ENCODE results near the gene GPALPP1. TPM values are rescaled to one million over a fixed set of nuclear protein-coding genes. Genes with fewer than 3 reads are reported as not detected.
"Not testable (repeated sequence)": the region's sequence is repeated elsewhere in the genome, so short reads cannot be mapped to it uniquely, and the experiment has no call there.

The GPALPP1 gene
- total RNA-seq, 1 donor from 2014 or later: 15.3 TPM

DNA sequence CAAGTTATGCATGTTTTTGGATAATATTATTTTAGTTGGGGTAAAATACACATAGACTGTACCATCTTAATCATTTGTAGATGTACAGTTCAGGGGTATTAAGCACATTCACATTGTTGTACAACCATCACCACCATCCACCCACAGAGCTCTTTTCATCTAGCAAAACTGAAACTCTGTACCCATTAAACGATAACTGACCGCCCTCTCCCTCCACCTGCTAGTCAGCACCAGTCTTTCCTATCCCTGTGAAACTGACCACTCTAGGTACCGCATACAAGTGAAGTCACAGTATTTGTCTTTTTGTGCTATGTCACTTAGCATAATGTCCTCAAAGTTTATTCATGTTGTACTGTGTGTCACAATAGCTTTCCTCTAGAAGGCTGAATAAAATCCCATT, 70.7 kb downstream of the GPALPP1 start:
- DNase-seq (ENCODE audit: low spot score): no peak

DNA sequence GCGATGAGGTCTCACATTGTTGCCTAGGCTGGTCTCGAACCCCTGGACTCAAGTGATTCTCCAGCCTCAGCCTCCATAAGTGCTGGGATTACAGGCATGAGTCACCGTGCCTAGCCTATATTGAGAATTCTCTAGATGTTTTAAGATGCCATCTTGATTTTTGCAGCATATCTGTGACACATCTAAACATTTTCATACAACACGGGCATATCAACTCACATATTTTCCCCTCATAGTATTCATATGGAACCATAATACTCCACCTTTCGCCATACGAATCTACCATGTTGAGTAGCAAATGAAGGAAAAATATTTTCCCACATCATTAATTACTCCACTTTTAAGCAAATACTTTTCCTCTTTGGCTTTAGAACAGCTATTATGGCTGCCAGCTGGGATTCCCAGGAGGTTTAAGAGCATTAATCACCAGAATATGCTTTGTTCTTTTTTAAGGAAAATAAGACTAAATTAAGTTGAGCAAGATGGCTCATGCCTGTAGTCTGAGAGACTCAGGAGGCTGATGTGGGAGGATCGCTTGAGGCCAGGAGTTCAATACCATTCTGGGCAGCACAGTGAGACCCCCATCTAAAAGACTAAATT, 74.0 kb downstream of the GPALPP1 start:
- DNase-seq (ENCODE audit: low spot score): no peak

GRCh38 chr13:45063889-45064288, 74.6 kb downstream of the GPALPP1 start:
- not testable (repeated sequence) for DNase-seq (ENCODE audit: low spot score)

GRCh38 chr13:45064889-45065288, 75.6 kb downstream of the GPALPP1 start:
- DNase-seq (ENCODE audit: low spot score): no peak

DNA sequence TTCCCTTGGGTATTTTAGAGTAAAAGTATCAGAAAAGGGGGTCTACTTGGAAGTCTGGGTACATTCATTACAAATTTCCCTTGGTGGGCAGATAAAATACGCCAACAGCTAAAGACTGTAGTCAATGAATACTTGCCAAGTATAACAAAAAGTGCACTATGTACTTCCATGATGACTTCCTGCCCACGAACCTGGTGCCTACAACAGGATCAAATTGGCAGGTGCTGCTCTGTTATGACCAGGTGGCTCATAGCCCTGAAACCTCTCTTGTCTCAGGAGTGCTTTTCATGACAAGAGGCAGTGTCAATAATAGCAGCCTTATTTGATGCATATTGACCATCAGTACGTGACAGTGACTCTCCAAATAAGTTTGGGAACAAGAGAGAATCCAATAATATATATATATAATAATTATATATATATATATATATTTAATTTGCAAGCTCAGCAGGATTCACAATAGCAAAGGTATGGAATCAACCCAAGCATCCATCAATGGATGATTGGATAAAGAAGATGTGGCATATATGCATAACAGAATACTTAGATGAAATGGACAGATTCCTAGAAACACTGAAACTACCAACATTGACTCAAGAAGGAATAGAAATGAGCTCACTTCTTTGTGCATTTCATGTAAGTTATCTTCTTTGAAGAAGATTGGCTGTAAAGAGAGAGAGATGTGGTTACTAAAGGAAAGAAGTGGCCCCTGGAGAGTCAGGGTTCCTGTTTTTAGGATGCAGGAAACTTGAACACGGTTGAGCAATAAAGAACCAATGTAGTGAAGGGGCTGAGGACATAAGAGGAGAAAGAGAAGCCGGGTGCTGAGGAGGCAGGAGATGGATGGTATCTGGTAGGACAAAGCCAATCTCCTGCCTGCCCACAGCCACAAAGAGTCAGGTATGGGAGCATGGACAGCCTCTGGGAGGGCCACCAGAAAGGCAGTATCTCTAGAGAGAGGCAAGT, 79.0 kb downstream of the GPALPP1 start:
- no peak for DNase-seq (ENCODE audit: low spot score)

DNA sequence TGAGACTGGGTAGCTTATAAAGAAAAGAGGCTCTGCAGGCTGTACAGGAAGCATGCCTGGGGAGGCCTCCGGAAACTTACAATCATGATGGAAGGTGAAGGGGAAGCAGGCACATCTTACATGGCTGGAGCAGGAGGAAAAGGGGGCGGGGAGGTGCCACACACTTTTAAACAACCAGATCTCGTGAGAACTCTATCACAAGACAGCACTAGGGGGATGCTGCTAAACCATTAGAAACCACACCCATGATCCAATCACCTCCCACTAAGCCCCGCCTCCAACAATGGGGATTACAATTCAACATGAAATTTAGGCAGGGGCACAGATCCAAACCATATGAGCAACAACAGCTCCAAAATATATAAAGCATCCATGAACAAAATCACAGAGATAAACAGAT, 84.5 kb downstream of the GPALPP1 start:
- no peak for DNase-seq (ENCODE audit: low spot score)

DNA sequence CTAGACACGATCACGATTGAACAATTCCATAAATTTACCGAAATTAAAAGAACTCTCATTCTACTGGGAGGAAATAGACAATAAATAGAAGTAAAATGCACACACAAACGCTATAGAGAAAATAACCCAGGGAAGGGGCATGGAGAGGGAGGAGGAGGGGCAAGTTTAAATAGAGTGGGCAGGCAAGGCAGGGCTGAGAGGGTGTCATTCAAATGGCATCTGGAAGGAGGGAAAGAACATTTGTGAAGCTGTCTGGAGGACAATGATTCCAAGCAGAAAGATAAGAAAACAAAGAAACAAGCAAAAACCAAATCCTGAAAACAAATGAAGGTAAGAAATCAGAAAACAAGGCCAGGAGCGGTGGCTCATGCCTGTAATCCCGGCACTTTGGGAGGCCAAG, 85.4 kb downstream of the GPALPP1 start:
- no peak for DNase-seq (ENCODE audit: low spot score)

DNA sequence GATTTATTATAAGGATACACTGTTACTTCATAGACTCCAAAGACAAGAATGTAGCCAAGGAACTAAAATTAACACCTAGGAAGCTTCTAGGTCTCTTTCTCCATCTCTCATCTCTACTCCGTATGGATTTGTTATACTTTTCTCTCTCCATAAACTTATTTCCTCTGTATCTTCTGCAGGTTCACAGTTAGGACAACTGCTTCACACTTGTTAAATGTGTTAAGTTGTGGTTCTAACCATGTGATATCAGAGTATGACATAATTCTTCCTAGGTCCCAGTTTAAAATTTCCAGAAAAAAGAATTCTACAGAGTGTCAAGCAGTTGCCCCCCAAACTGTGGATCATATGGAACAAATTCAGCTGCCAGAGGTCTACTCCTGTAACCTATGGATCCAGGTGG, 88.7 kb downstream of the GPALPP1 start:
- no peak for DNase-seq (ENCODE audit: low spot score)

Other genes starting within 250 kb of the GPALPP1 start
- 5.2 TPM for gene NUFIP1, start 67 bp upstream of the GPALPP1 start, total RNA-seq
- gene GTF2F2, start 131.0 kb downstream of the GPALPP1 start, total RNA-seq: 14.8 TPM
- gene KCTD4, start 211.5 kb downstream of the GPALPP1 start, total RNA-seq: not detected